IPS DF 6.9 (cell line): Measurements from ENCODE around the gene SPATA3.

ENCODE experiments used
- DNase-seq: peaks from one replicate; pipeline ENCODE4 v3.0.0-alpha.2; 2013; ENCODE audit warnings: low read depth, low spot score
- H3K27ac ChIP-seq: one replicate; pipeline ENCODE4 v1.5.1; 2013; ENCODE audit warnings: low read length, control low read depth
- H3K27me3 ChIP-seq: 2 replicates; pipeline ENCODE4 v1.6.1; 2013; ENCODE audit warnings: mild to moderate bottlenecking, low read length; ENCODE audit not compliant: control insufficient read depth, insufficient read depth
- H3K36me3 ChIP-seq: 2 replicates; pipeline ENCODE4 v1.6.1; 2013; ENCODE audit warnings: low read length; ENCODE audit not compliant: control insufficient read depth, insufficient read depth
- H3K4me1 ChIP-seq: 2 replicates; pipeline ENCODE4 v1.6.1; 2013; ENCODE audit warnings: low read length; ENCODE audit not compliant: control insufficient read depth, insufficient read depth
- H3K4me3 ChIP-seq: 2 replicates; pipeline ENCODE4 v1.5.1; 2013; ENCODE audit warnings: mild to moderate bottlenecking, low read length
- H3K9me3 ChIP-seq: 2 replicates; pipeline ENCODE4 v1.6.1; 2013; ENCODE audit warnings: low read length, inconsistent platforms; ENCODE audit not compliant: control insufficient read depth, insufficient read depth
- WGBS: extraction: QIAGEN DNeasy Blood & Tissue Kit; methylation state at CpG from one replicate; pipeline ENCODE4 v1.1.7; 2013; ENCODE audit warnings: mixed read lengths, missing lambda C conversion rate; ENCODE audit not compliant: insufficient read length, insufficient coverage; 5-methylcytosine and 5-hydroxymethylcytosine counted together

The SPATA3 gene

DNA sequence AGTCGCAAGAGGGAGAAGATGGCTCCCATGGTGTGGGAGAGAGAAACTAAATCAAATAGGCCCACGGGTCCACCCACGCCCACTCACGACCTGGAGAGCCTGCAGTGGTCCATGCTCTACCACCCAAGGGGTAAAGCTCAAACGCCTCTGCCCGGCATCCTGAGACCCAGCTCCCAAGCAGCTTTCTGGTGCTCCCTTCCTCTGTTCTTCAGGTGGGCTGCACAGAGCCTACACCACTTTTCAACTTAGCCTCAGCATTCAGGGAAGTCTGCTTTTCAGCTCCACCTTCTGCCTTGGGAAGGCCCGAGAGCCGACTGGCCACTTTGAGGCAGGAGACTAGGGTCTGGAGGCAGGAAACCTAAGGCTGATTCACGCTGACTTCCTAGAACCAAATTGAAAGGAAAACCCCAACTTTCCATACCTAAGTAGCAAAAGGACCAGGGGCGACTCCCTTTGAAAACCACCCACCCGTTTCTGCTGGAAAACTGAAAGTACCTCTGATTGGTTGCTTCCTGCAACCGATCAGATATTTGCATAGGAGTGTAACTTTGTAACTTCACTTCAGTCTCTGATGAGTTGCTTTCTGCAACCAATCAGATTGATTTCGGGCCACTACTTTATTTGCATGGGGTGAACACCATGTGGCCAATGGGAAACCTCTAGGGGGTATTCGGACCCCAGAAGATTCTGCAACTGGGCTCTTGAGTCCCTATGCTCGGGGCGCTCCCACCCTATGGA is 26.8 kb upstream of the SPATA3 start:
- Histone ChIP-seq H3K36me3 (no peaks in the 10 kb centered on the region), H3K9me3 (no peaks in the 10 kb centered on the region), H3K4me3 (no peak overlapping the region), H3K4me1 (peaks cover 2% of the 10 kb centered on the region; the same call in 1 of the 2 replicates), H3K27me3 (no peaks in the 10 kb centered on the region), H3K27ac (no peak overlapping the region)
- no peak for DNase-seq
- no CpG with 5 or more reads among the region's 16 CpGs for WGBS

DNA sequence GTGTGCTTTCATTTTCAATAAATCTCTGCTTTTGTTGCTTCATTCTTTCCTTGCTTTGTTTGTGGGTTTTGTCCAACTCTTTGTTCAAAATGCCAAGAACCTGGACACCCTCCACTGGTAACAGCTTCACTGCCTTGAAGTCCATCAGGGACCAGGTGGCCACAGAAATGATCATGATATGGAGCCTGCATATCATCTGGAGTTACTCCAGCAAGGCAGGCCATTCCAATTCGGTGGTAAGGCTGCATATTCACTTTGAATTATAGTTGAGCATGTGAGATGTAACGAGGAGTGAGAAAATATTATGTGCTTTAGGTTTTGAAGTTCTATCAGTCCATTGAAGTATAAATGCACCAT is 26.3 kb upstream of the SPATA3 start:
- WGBS: no CpG with 5 or more reads among the region's 2 CpGs
- Histone ChIP-seq H3K9me3 (no peaks in the 10 kb centered on the region), H3K36me3 (no peaks in the 10 kb centered on the region), H3K4me3 (no peak overlapping the region), H3K27ac (no peak overlapping the region), H3K4me1 (peaks cover 1% of the 10 kb centered on the region; the same call in 1 of the 2 replicates), H3K27me3 (no peaks in the 10 kb centered on the region)
- DNase-seq: no peak

DNA sequence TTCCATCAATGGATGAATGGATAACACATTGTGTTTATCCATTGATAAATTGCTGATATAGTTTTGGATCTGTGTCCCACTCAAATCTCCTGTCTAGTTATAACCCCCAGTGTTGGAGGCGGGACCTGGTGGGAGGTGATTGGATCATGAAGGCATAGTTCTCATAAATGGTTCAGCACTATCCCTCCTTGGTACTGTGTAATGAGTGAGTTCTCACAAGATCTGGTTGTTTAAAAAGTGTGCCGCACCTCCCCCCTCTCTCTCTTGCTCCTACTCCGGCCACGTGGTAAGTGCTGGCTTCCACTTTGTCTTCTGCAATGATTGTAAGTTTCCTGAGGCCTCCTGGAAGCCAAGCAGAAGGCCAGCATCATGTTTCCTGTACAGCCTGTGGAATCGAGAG is 23.9 kb upstream of the SPATA3 start:
- H3K9me3 ChIP-seq: no peaks in the 10 kb centered on the region
- H3K4me1 ChIP-seq: peaks cover 1% of the 10 kb centered on the region; the same call in 1 of the 2 replicates
- no peak overlapping the region for H3K4me3 ChIP-seq
- DNase-seq: no peak
- no peaks in the 10 kb centered on the region for H3K36me3 ChIP-seq
- no CpG with 5 or more reads among the region's 5 CpGs for WGBS
- no peak overlapping the region for H3K27ac ChIP-seq
- H3K27me3 ChIP-seq: no peaks in the 10 kb centered on the region

GRCh38 chr2:230974096-230974913 is 21.6 kb upstream of the SPATA3 start:
- no peaks in the 10 kb centered on the region for H3K9me3 ChIP-seq
- no peak overlapping the region for H3K4me3 ChIP-seq
- no CpG with 5 or more reads among the region's 17 CpGs for WGBS
- no peak overlapping the region for H3K27ac ChIP-seq
- no peaks in the 10 kb centered on the region for H3K4me1 ChIP-seq
- DNase-seq: no peak
- H3K27me3 ChIP-seq: no peaks in the 10 kb centered on the region
- H3K36me3 ChIP-seq: no peaks in the 10 kb centered on the region

DNA sequence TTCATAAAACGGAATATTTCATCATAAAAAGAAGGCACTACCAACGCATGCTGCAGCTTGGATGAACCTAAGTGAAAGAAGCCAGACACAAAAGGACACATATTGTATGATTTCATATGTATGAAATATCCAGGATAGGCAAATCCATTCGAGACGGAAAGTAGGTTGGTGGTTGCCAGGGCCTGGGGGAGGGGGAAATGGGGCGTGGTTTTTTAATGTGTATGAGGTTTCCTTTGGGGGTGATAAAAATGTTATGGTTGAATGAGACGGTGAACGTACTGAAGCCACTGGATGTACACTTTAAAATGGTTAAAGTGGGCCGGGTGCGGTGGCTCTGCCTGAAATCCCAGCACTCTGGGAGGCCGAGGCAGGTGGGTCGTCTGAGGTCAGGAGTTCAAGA is 20.0 kb upstream of the SPATA3 start:
- no peak for DNase-seq
- no peaks in the 10 kb centered on the region for H3K9me3 ChIP-seq
- no peak overlapping the region for H3K4me3 ChIP-seq
- WGBS: 100% methylated on average over 3 of the region's 11 CpGs
- no peaks in the 10 kb centered on the region for H3K36me3 ChIP-seq
- no peak overlapping the region for H3K27ac ChIP-seq
- H3K4me1 ChIP-seq: no peaks in the 10 kb centered on the region
- H3K27me3 ChIP-seq: no peaks in the 10 kb centered on the region

DNA sequence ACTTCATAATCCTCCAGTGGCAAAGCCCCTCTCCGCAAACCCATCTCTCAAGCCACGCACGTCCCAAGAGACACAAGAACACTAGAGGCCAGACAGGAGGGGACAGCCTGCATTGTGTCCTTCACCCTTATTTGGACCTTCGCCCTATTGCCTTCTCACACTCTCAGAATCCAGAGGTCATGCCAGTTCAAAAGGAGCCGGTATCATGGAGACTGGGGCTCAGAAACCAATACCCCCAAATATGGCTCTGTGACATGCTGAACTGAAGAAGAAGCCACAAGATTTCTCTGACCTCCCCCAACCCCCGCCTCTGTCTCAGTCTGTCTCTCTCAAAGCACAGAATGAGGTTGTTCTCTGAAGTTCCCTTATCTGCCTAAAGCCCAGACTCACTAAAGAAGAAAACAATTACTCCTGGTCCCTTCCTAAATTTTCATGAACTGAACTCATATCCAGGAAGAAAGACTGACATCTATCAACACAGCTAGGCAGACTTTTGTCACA is 19.2 kb upstream of the SPATA3 start:
- Histone ChIP-seq H3K4me3 (no peak overlapping the region), H3K4me1 (no peaks in the 10 kb centered on the region), H3K36me3 (no peaks in the 10 kb centered on the region), H3K27me3 (no peaks in the 10 kb centered on the region), H3K9me3 (no peaks in the 10 kb centered on the region), H3K27ac (no peak overlapping the region)
- WGBS: no CpG with 5 or more reads among the region's 6 CpGs
- no peak for DNase-seq

GRCh38 chr2:230980468-230980867 is 15.5 kb upstream of the SPATA3 start:
- WGBS: no CpG with 5 or more reads among the region's 1 CpG
- Histone ChIP-seq H3K9me3 (no peaks in the 10 kb centered on the region), H3K4me3 (no peak overlapping the region), H3K36me3 (no peaks in the 10 kb centered on the region), H3K27ac (no peak overlapping the region), H3K27me3 (no peaks in the 10 kb centered on the region), H3K4me1 (no peaks in the 10 kb centered on the region)
- no peak for DNase-seq

DNA sequence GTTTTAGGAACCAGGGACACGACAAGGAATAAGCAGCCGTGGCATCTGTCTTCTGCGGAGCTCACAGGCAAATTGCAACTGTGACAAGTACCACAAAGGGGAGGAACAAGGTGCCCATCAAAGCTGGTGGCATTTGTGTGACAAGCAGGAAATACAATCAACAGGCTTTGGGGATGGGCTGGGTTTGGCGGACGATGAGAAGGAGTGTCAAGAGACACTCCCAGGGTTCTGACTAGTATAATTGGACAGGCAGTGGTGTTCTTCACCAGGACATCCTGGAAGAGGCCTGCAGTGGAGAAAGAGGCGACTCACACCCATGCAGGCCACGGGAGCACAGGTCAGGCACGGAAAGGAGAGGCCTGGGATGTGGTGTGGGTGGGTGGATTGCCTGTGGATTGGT is 14.2 kb upstream of the SPATA3 start:
- WGBS: no CpG with 5 or more reads among the region's 8 CpGs
- Histone ChIP-seq H3K36me3 (no peaks in the 10 kb centered on the region), H3K9me3 (no peaks in the 10 kb centered on the region), H3K27ac (no peak overlapping the region), H3K4me3 (no peak overlapping the region), H3K4me1 (peaks cover 1% of the 10 kb centered on the region; the same call in 1 of the 2 replicates), H3K27me3 (no peaks in the 10 kb centered on the region)
- DNase-seq: no peak

- H3K27ac ChIP-seq: no peak overlapping the region
- H3K4me1 ChIP-seq: peaks cover 1% of the 10 kb centered on the region; the same call in 1 of the 2 replicates
Observed at GRCh38 chr2:230982126-230982525, 13.8 kb upstream of the SPATA3 start.

GRCh38 chr2:230982528-230982927 is 13.4 kb upstream of the SPATA3 start:
- Histone ChIP-seq H3K27me3 (no peaks in the 10 kb centered on the region), H3K9me3 (no peaks in the 10 kb centered on the region), H3K36me3 (no peaks in the 10 kb centered on the region), H3K4me1 (peaks cover 1% of the 10 kb centered on the region; the same call in 1 of the 2 replicates), H3K4me3 (no peak overlapping the region), H3K27ac (no peak overlapping the region)
- WGBS: no CpG with 5 or more reads among the region's 3 CpGs
- DNase-seq: no peak

More at GRCh38 chr2:230982126-230982525, 13.8 kb upstream of the SPATA3 start:
- H3K9me3 ChIP-seq: no peaks in the 10 kb centered on the region
- DNase-seq: no peak
- H3K4me3 ChIP-seq: no peak overlapping the region
- no peaks in the 10 kb centered on the region for H3K36me3 ChIP-seq
- WGBS: no CpG with 5 or more reads among the region's 5 CpGs
- H3K27me3 ChIP-seq: no peaks in the 10 kb centered on the region
